Colonic mucosa (tissue), 4 donors: Measurements from ENCODE around the gene ARHGAP42. TPM values are rescaled to one million over a fixed set of nuclear protein-coding genes. Genes with fewer than 3 reads are reported as not detected.

ENCODE experiments used
- DNase-seq: peaks from one replicate; pipeline ENCODE4 v3.0.0-alpha.2; 2020
- H3K27ac ChIP-seq: fragments of 200-600 bp; one replicate; pipeline ENCODE4 v1.8.0; 2021
- H3K27me3 ChIP-seq: fragments of 200-600 bp; one replicate; pipeline ENCODE4 v1.8.0; 2021
- H3K36me3 ChIP-seq: fragments of 200-600 bp; one replicate; pipeline ENCODE4 v1.8.0; 2021
- H3K4me1 ChIP-seq: fragments of 200-600 bp; one replicate; pipeline ENCODE4 v1.8.0; 2021; ENCODE audit warnings: mild to moderate bottlenecking
- H3K4me3 ChIP-seq: fragments of 200-600 bp; one replicate; pipeline ENCODE4 v1.8.0; 2021
- H3K9ac ChIP-seq, 2 donors: one replicate each; pipeline ENCODE4 v1.7.0; 2013; ENCODE audit warnings: control low read depth in 2 of 2, low read depth in 2 of 2, low read length in 2 of 2
- H3K9me3 ChIP-seq: fragments of 200-600 bp; one replicate; pipeline ENCODE4 v1.8.0; 2021
- CTCF ChIP-seq: fragments of 200-600 bp; IDR thresholded peaks from one replicate; pipeline ENCODE4 v1.8.0; 2022; ENCODE audit warnings: antibody characterized with exemption, mild to moderate bottlenecking
- intact Hi-C: fragments of 100-400 bp; cut with DNase I; formaldehyde crosslinking; loops from one replicate; pipeline ENCODE4 v1.14.1; 2022
- total RNA-seq, 2 donors: library from RNA; stranded (reverse); fragmentation: NEBNext Ultra II Directional in 1 of 2; extraction: Animal tissue kit (Norgen Biotek cat#: 25700) in 1 of 2; gene quantifications; one replicate each; pipeline ENCODE4 v1.2.1, GENCODE V29; 2021
- donor health status: healthy.
- donor health status: DM: no; HTN: no; CAD: no.
- donor health status: DM: no; HTN: no; CAD: no.

The ARHGAP42 gene
- total RNA-seq, 2 donors from 2014 or later = 13.4 to 15.9 TPM

DNA sequence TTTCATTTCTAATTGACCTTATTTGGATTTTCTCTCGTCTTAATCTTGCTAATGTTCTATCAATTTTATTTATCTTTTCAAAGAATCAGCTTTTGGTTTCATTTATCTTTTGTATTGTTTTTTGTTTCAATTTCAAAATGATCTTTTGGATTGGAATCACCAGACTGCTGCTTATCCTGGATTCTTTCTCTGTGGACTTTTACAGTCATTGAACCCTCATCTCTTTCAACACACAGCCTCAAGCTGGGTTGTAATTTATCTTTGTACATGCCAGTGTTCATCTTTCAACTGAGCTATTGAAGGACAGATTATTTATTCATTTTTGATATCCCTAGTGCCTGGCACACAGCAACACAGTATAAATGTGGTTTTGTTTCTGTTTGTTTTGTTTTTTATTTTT lies 195.9 kb downstream of the ARHGAP42 start:
- TF ChIP-seq CTCF = no peak
- no peak overlapping the region for H3K27ac ChIP-seq
- intact Hi-C loops = no loop called here
- DNase-seq = no peak
- no peaks in the 10 kb centered on the region for H3K36me3 ChIP-seq
- no peaks in the 10 kb centered on the region for H3K4me1 ChIP-seq
- no peaks in the 10 kb centered on the region for H3K9me3 ChIP-seq
- no peak overlapping the region for H3K9ac ChIP-seq
- no peak overlapping the region for H3K4me3 ChIP-seq
- no peaks in the 10 kb centered on the region for H3K27me3 ChIP-seq

- H3K9me3 ChIP-seq = no peaks in the 10 kb centered on the region
- no peak overlapping the region for H3K4me3 ChIP-seq
- H3K27ac ChIP-seq = no peak overlapping the region
- intact Hi-C loops = no loop called here
- no peaks in the 10 kb centered on the region for H3K27me3 ChIP-seq
- no peak for DNase-seq
- no peaks in the 10 kb centered on the region for H3K36me3 ChIP-seq
- TF ChIP-seq CTCF = no peak
- H3K4me1 ChIP-seq = no peaks in the 10 kb centered on the region
- H3K9ac ChIP-seq = no peak overlapping the region
Measured at GRCh38 chr11:100883830-100884229, 196.7 kb downstream of the ARHGAP42 start.

GRCh38 chr11:100887659-100888058 lies 200.6 kb downstream of the ARHGAP42 start:
- Histone ChIP-seq H3K4me3 (no peak overlapping the region), H3K36me3 (no peaks in the 10 kb centered on the region), H3K27me3 (no peaks in the 10 kb centered on the region), H3K9ac (no peak overlapping the region), H3K27ac (no peak overlapping the region), H3K9me3 (no peaks in the 10 kb centered on the region), H3K4me1 (no peaks in the 10 kb centered on the region)
- intact Hi-C loops = no loop called here
- TF ChIP-seq CTCF = no peak
- DNase-seq = no peak

- Histone ChIP-seq H3K4me3 (no peak overlapping the region), H3K36me3 (no peaks in the 10 kb centered on the region), H3K9me3 (no peaks in the 10 kb centered on the region), H3K27ac (no peak overlapping the region), H3K4me1 (no peaks in the 10 kb centered on the region), H3K9ac (no peak overlapping the region), H3K27me3 (no peaks in the 10 kb centered on the region)
- intact Hi-C loops = no loop called here
- no peak for TF ChIP-seq CTCF
- DNase-seq = no peak
Measured at GRCh38 chr11:100888836-100889235, 201.7 kb downstream of the ARHGAP42 start.

DNA sequence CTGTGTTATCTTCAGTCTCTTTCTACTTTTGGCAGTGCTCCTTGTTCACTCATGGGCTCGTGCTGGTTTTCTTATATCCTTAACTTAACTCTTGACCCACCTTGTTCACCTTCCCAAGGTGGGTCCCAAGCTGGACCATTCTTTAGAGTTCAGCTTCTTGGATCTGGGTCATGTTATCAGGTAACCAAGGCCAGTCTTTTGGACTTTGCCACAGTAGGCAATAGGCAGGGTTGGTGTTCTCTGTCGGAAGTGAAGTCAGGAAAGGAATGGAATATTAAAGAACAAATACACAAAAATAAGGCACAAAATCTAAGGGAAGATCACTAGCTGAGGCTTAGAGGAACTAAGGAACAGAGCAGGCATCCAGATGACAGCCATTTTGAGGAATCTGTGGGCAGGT lies 202.7 kb downstream of the ARHGAP42 start:
- no peak for TF ChIP-seq CTCF
- H3K9me3 ChIP-seq = no peaks in the 10 kb centered on the region
- no peak overlapping the region for H3K9ac ChIP-seq
- intact Hi-C loops = no loop called here
- no peak overlapping the region for H3K4me3 ChIP-seq
- H3K36me3 ChIP-seq = no peaks in the 10 kb centered on the region
- H3K27me3 ChIP-seq = no peaks in the 10 kb centered on the region
- H3K4me1 ChIP-seq = no peaks in the 10 kb centered on the region
- DNase-seq = no peak
- H3K27ac ChIP-seq = no peak overlapping the region

DNA sequence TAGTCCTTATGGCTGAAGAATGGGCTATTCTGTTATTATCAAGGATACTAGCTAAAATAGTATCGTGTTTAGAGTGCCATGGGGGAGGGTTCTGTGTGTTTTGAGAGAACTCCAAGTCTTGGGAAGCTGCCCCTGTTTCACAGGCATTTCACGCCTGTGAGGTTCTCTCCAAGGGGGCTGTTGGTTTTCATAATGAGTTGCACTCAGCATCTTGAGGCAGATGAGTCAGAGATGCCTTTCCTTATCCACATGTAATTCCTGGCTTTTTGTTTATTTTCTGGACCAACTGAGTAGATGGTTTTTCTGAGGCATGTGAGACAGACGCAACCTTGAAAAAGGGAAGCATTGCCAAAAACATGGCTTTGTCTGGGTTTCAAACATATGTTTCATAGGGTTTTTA lies 203.7 kb downstream of the ARHGAP42 start:
- Histone ChIP-seq H3K9me3 (no peaks in the 10 kb centered on the region), H3K27ac (no peak overlapping the region), H3K9ac (no peak overlapping the region), H3K4me1 (no peaks in the 10 kb centered on the region), H3K4me3 (no peak overlapping the region), H3K27me3 (no peaks in the 10 kb centered on the region), H3K36me3 (no peaks in the 10 kb centered on the region)
- no peak for DNase-seq
- intact Hi-C loops = no loop called here
- TF ChIP-seq CTCF = no peak
